ENCODE data around the gene GPR146.

DNA sequence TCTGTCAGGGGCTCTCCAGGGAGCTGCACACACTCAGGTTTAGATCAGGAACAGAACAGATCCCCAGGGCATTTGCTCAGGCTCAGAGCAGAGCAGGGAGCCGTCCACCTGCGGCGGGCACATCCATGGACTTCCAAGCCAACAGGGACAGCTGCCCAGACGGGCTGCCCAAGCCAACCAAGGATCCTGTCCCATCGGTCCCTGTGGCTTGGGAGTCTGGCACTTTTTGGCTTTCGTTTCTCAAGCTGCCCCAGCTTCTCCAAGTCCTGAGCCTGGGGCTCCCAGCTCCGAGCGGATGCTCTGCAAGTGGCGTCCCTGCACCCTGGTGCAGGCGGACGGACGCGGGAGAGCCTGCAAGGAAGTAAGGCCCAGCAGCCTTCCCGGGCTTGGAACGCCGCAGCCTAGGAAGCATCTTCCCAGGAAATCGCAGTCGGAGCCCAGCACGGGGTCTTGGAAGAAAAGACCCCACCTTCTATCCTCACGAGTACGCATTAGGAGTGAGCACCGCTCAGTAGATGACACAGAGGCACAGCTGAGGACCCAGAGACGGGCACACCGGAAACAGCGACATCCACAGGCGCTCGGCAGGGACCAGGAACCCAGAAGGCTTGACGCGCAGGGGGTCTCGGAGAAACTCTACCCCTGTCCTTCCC lies 6.0 kb downstream of the GPR146 start:
- TF ChIP-seq, protein P1, sequence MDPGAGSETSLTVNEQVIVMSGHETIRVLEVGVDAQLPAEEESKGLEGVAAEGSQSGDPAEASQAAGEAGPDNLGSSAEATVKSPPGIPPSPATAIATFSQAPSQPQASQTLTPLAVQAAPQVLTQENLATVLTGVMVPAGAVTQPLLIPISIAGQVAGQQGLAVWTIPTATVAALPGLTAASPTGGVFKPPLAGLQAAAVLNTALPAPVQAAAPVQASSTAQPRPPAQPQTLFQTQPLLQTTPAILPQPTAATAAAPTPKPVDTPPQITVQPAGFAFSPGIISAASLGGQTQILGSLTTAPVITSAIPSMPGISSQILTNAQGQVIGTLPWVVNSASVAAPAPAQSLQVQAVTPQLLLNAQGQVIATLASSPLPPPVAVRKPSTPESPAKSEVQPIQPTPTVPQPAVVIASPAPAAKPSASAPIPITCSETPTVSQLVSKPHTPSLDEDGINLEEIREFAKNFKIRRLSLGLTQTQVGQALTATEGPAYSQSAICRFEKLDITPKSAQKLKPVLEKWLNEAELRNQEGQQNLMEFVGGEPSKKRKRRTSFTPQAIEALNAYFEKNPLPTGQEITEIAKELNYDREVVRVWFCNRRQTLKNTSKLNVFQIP (CRISPR knock-in tag; IDR thresholded peaks at IDR 0.05; ENCODE audit: borderline replicate concordance, low read depth): no peak
- TF ChIP-seq, protein P2, sequence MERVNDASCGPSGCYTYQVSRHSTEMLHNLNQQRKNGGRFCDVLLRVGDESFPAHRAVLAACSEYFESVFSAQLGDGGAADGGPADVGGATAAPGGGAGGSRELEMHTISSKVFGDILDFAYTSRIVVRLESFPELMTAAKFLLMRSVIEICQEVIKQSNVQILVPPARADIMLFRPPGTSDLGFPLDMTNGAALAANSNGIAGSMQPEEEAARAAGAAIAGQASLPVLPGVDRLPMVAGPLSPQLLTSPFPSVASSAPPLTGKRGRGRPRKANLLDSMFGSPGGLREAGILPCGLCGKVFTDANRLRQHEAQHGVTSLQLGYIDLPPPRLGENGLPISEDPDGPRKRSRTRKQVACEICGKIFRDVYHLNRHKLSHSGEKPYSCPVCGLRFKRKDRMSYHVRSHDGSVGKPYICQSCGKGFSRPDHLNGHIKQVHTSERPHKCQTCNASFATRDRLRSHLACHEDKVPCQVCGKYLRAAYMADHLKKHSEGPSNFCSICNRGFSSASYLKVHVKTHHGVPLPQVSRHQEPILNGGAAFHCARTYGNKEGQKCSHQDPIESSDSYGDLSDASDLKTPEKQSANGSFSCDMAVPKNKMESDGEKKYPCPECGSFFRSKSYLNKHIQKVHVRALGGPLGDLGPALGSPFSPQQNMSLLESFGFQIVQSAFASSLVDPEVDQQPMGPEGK (CRISPR knock-in tag; IDR thresholded peaks at IDR 0.05; ENCODE audit: borderline replicate concordance): no peak
- TF ChIP-seq, protein P3, sequence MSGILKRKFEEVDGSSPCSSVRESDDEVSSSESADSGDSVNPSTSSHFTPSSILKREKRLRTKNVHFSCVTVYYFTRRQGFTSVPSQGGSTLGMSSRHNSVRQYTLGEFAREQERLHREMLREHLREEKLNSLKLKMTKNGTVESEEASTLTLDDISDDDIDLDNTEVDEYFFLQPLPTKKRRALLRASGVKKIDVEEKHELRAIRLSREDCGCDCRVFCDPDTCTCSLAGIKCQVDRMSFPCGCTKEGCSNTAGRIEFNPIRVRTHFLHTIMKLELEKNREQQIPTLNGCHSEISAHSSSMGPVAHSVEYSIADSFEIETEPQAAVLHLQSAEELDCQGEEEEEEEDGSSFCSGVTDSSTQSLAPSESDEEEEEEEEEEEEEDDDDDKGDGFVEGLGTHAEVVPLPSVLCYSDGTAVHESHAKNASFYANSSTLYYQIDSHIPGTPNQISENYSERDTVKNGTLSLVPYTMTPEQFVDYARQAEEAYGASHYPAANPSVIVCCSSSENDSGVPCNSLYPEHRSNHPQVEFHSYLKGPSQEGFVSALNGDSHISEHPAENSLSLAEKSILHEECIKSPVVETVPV (CRISPR knock-in tag; IDR thresholded peaks at IDR 0.05): no peak
- no peak for TF ChIP-seq TOX (CRISPR knock-in tag; IDR thresholded peaks at IDR 0.05; ENCODE audit: borderline replicate concordance)
- no peak for TF ChIP-seq ZNF8 (CRISPR knock-in tag; IDR thresholded peaks at IDR 0.05)
- TF ChIP-seq ESRRG (CRISPR knock-in tag; IDR thresholded peaks at IDR 0.05): no peak
- no peak for TF ChIP-seq ARNTL (CRISPR knock-in tag; IDR thresholded peaks at IDR 0.05; ENCODE audit: borderline replicate concordance, low read depth)
- TF ChIP-seq OSR1 (CRISPR knock-in tag; IDR thresholded peaks at IDR 0.05): no peak
- no peak for TF ChIP-seq CSDC2 (CRISPR knock-in tag; IDR thresholded peaks at IDR 0.05)
- no peak for TF ChIP-seq SNAI2 (CRISPR knock-in tag; IDR thresholded peaks at IDR 0.05)
- no peak for TF ChIP-seq GLIS3 (CRISPR knock-in tag; IDR thresholded peaks at IDR 0.05)
- no peak for TF ChIP-seq ZFP30 (CRISPR knock-in tag; IDR thresholded peaks at IDR 0.05)
